H9 (cell line): ENCODE results near the gene ACKR3. TPM values are rescaled to one million over a fixed set of nuclear protein-coding genes. Genes with fewer than 3 reads are reported as not detected.

Experiments used
- DNase-seq: peaks from one replicate; pipeline ENCODE4 v3.0.0-alpha.2; 2017
- H2AFZ ChIP-seq: one replicate; pipeline ENCODE4 v1.6.1; 2013; ENCODE audit warnings: mild to moderate bottlenecking, low read length, control low read depth, moderate library complexity
- H2AK5ac ChIP-seq: 2 replicates; pipeline ENCODE4 v1.6.1; 2013; ENCODE audit warnings: low read length, control low read depth, mixed read lengths; ENCODE audit not compliant: insufficient read length
- H2BK120ac ChIP-seq: one replicate; pipeline ENCODE4 v1.6.1; 2013; ENCODE audit warnings: low read depth, mild to moderate bottlenecking, low read length, control low read depth, inconsistent platforms; ENCODE audit not compliant: poor library complexity, severe bottlenecking
- H2BK12ac ChIP-seq: 2 replicates; pipeline ENCODE4 v1.6.1; 2013; ENCODE audit warnings: low read length, control low read depth, mixed read lengths, low read depth; ENCODE audit not compliant: insufficient read length
- H2BK15ac ChIP-seq: 2 replicates; pipeline ENCODE4 v1.6.1; 2013; ENCODE audit warnings: low read depth, low read length, control low read depth
- H2BK20ac ChIP-seq: one replicate; pipeline ENCODE4 v1.6.1; 2013; ENCODE audit warnings: low read depth, mild to moderate bottlenecking, low read length, control low read depth, inconsistent platforms; ENCODE audit not compliant: poor library complexity, severe bottlenecking
- H2BK5ac ChIP-seq: 2 replicates; pipeline ENCODE4 v1.6.1; 2013; ENCODE audit warnings: low read length, control low read depth, mixed read lengths; ENCODE audit not compliant: insufficient read length
- H3K14ac ChIP-seq: 2 replicates; pipeline ENCODE4 v1.6.1; 2013; ENCODE audit warnings: low read length, control low read depth; ENCODE audit not compliant: insufficient read depth
- H3K18ac ChIP-seq: 2 replicates; pipeline ENCODE4 v1.6.1; 2013; ENCODE audit warnings: low read depth, mild to moderate bottlenecking, mixed read lengths, low read length, control low read depth; ENCODE audit not compliant: insufficient read length
- H3K23ac ChIP-seq: 2 replicates; pipeline ENCODE4 v1.6.1; 2013; ENCODE audit warnings: low read length, control low read depth, mixed read lengths, low read depth; ENCODE audit not compliant: insufficient read length
- H3K23me2 ChIP-seq: 2 replicates; pipeline ENCODE4 v1.6.1; 2013; ENCODE audit warnings: low read depth, mild to moderate bottlenecking, mixed read lengths, low read length, control low read depth; ENCODE audit not compliant: insufficient read length, poor library complexity, severe bottlenecking
- H3K27ac ChIP-seq: 2 replicates; pipeline ENCODE4 v1.5.1; 2013; ENCODE audit warnings: low read length, control low read depth, mixed read lengths, low read depth; ENCODE audit not compliant: insufficient read length
- H3K27me3 ChIP-seq: 2 replicates; pipeline ENCODE4 v1.6.1; 2013; ENCODE audit warnings: low read length, control low read depth, inconsistent platforms; ENCODE audit not compliant: insufficient read depth
- H3K4ac ChIP-seq: 2 replicates; pipeline ENCODE4 v1.6.1; 2013; ENCODE audit warnings: low read depth, mild to moderate bottlenecking, control low read depth, inconsistent platforms, low read length, moderate library complexity
- H3K4me1 ChIP-seq: 2 replicates; pipeline ENCODE4 v1.6.1; 2013; ENCODE audit warnings: low read length, control low read depth, inconsistent platforms; ENCODE audit not compliant: insufficient read depth
- H3K4me2 ChIP-seq: 2 replicates; pipeline ENCODE4 v1.6.1; 2013; ENCODE audit warnings: low read length, control low read depth, mixed read lengths; ENCODE audit not compliant: insufficient read length, insufficient read depth
- H3K56ac ChIP-seq: 2 replicates; pipeline ENCODE4 v1.6.1; 2013; ENCODE audit warnings: low read depth, mild to moderate bottlenecking, mixed read lengths, low read length, control low read depth; ENCODE audit not compliant: insufficient read length
- H3K79me1 ChIP-seq: 2 replicates; pipeline ENCODE4 v1.6.1; 2013; ENCODE audit warnings: low read depth, mild to moderate bottlenecking, moderate library complexity, low read length, control low read depth, inconsistent platforms; ENCODE audit not compliant: insufficient read depth, poor library complexity, severe bottlenecking
- H3K79me2 ChIP-seq: 2 replicates; pipeline ENCODE4 v1.6.1; 2013; ENCODE audit warnings: low read length, control low read depth, inconsistent platforms; ENCODE audit not compliant: insufficient read depth
- H3K9ac ChIP-seq: 2 replicates; pipeline ENCODE4 v1.6.1; 2013; ENCODE audit warnings: low read length, control low read depth, mixed read lengths; ENCODE audit not compliant: insufficient read length; ENCODE audit errors: extremely low read depth
- H3K9me3 ChIP-seq: one replicate; pipeline ENCODE4 v1.6.1; 2013; ENCODE audit warnings: low read depth, low read length, inconsistent platforms; ENCODE audit not compliant: control insufficient read depth
- H3T11ph ChIP-seq: one replicate; pipeline ENCODE4 v1.6.1; 2013; ENCODE audit warnings: mild to moderate bottlenecking, low read length, control low read depth, inconsistent platforms
- H4K20me1 ChIP-seq: one replicate; pipeline ENCODE4 v1.6.1; 2013; ENCODE audit not compliant: control insufficient read depth, insufficient read length, insufficient read depth
- H4K5ac ChIP-seq: 2 replicates; pipeline ENCODE4 v1.6.1; 2013; ENCODE audit warnings: low read depth, mild to moderate bottlenecking, mixed read lengths, low read length, control low read depth; ENCODE audit not compliant: insufficient read length
- H4K8ac ChIP-seq: replicated peaks from 2 replicates; pipeline ENCODE4 v1.6.1; 2013; ENCODE audit warnings: low read length, control low read depth, mixed read lengths, low read depth; ENCODE audit not compliant: insufficient read length
- H4K91ac ChIP-seq: 2 replicates; pipeline ENCODE4 v1.6.1; 2013; ENCODE audit warnings: low read depth, mild to moderate bottlenecking, moderate library complexity, mixed read lengths, low read length, control low read depth; ENCODE audit not compliant: insufficient read length
- H3K27ac Mint-ChIP-seq, 3 experiments: 2 replicates in 2 of 3; 3 replicates in 1 of 3; pipeline ENCODE4 v1.8.0; 2020 to 2021; ENCODE audit warnings: mixed read lengths in 3 of 3, mild to moderate bottlenecking in 1 of 3, moderate library complexity in 1 of 3
- H3K27me3 Mint-ChIP-seq: 2 replicates; pipeline ENCODE4 v1.8.0; 2021; ENCODE audit warnings: low read depth, mild to moderate bottlenecking, moderate library complexity, mixed read lengths
- H3K36me3 Mint-ChIP-seq, 3 experiments: 2 replicates in 2 of 3; 3 replicates in 1 of 3; pipeline ENCODE4 v1.8.0; 2020 to 2021; ENCODE audit warnings: low read depth in 3 of 3, mixed read lengths in 3 of 3; ENCODE audit not compliant: insufficient read depth in 1 of 3
- H3K4me1 Mint-ChIP-seq, 2 experiments: 2 replicates each; pipeline ENCODE4 v1.8.0; 2020; ENCODE audit warnings: mixed read lengths in 2 of 2
- H3K4me3 Mint-ChIP-seq, 2 experiments: 2 replicates in 1 of 2; 3 replicates in 1 of 2; pipeline ENCODE4 v1.8.0; 2020 to 2021; ENCODE audit warnings: mild to moderate bottlenecking in 2 of 2, mixed read lengths in 2 of 2, moderate library complexity in 1 of 2
- H3K9me3 Mint-ChIP-seq, 2 experiments: 2 replicates in 1 of 2; 3 replicates in 1 of 2; pipeline ENCODE4 v1.8.0; 2020; ENCODE audit warnings: mild to moderate bottlenecking in 2 of 2, mixed read lengths in 2 of 2, moderate library complexity in 1 of 2
- CTCF ChIP-seq: fragments of 200-600 bp; sonication (generic); conservative IDR thresholded peaks from 3 replicates; pipeline ENCODE4 v1.8.0; 2021; ENCODE audit warnings: antibody characterized with exemption, mild to moderate bottlenecking
- whole genome bisulfite sequencing: extraction: QIAGEN DNeasy Blood & Tissue Kit; methylation state at CpG from one replicate; pipeline ENCODE4 v1.1.7; 2013; ENCODE audit warnings: missing lambda C conversion rate, low lambda C conversion rate, mixed read lengths; ENCODE audit not compliant: insufficient read length; ENCODE audit errors: extremely low coverage; 5-methylcytosine and 5-hydroxymethylcytosine counted together
- total RNA-seq: library from RNA; stranded (reverse); gene quantifications from 2 replicates; pipeline ENCODE4 v1.2.1, GENCODE V29; 2021

Gene ACKR3
- total RNA-seq, 1 experiment from 2014 or later: 0.44 TPM

- peaks cover 42% of the 10 kb centered on the region for H3K27me3 Mint-ChIP-seq
- Histone ChIP-seq H4K91ac (no peak overlapping the region), H2BK5ac (no peak overlapping the region), H3K79me1 (no peaks in the 10 kb centered on the region), H3K9ac (no peak overlapping the region), H2BK120ac (no peak overlapping the region), H3K79me2 (no peaks in the 10 kb centered on the region), H2BK12ac (no peak overlapping the region), H3K23ac (no peak overlapping the region), H3K23me2 (peaks cover 5% of the 10 kb centered on the region), H3K18ac (no peak overlapping the region), H3K9me3 (no peaks in the 10 kb centered on the region), H2AK5ac (no peak overlapping the region), H3K56ac (no peak overlapping the region), H3K27me3 (peaks cover 11% of the 10 kb centered on the region; the same call in 1 of the 2 replicates), H3K4ac (no peak overlapping the region), H3K27ac (no peak overlapping the region), H2AFZ (no peak overlapping the region), H3K14ac (no peak overlapping the region), H3K4me2 (no peak overlapping the region), H3T11ph (no peak overlapping the region), H2BK20ac (no peak overlapping the region), H2BK15ac (no peak overlapping the region), H4K8ac (no peak overlapping the region), H4K5ac (no peak overlapping the region), H4K20me1 (no peaks in the 10 kb centered on the region), H3K4me1 (0 out of 2 replicates have a peak, but pooled peaks cover 1% of the 10 kb centered on the region)
- no peak overlapping the region for H3K27ac Mint-ChIP-seq
- H3K4me3 Mint-ChIP-seq: no peak overlapping the region
- H3K9me3 Mint-ChIP-seq: no peaks in the 10 kb centered on the region; a peak in 1 of 5 replicates
- peaks cover 31 to 40% of the 10 kb centered on the region in 2 experiments for H3K4me1 Mint-ChIP-seq
- WGBS: no CpG with 5 or more reads among the region's 4 CpGs
- DNase-seq: no peak
- H3K36me3 Mint-ChIP-seq: no peaks in the 10 kb centered on the region; a peak in 2 of 7 replicates
- TF ChIP-seq CTCF: no peak
Measured at GRCh38 chr2:236563953-236564352, 5.7 kb upstream of the ACKR3 start.
